ENCODE results near the gene RAMACL. TPM values are rescaled to one million over a fixed set of nuclear protein-coding genes. Genes with fewer than 3 reads are reported as not detected.

RAMACL gene
- total RNA-seq, 1 experiment from 2014 or later = 0.28 TPM

DNA sequence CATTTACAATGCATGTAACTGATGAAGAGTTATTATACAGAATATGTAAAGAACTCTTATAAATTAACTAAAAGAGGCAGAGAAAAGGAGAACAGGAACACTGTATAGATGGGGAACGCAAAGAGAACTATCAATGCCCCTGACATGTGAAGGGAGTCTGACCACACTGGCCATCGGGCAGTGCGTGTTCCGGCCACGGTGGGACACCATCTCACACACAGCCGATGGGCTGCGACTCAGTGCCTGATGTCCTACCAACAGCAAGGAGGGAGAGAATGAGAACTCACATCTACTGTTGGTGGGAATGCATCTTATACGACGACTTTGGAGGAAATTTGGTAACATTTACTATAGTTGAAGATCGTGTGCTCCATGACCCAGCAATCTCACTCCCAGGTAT, 15.5 kb upstream of the RAMACL start:
- Histone ChIP-seq H3K14ac (ENCODE audit: insufficient read depth, low read length) (no peak overlapping the region; the same call in 1 of the 2 replicates), H3K27me3 (ENCODE audit: insufficient read depth, low read length) (no peaks in the 10 kb centered on the region), H2AK5ac (ENCODE audit: insufficient read length, low read length) (no peak overlapping the region), H3K27ac (ENCODE audit: insufficient read length, low read depth, low read length) (no peak overlapping the region), H3K79me1 (ENCODE audit: insufficient read depth, low read depth, low read length, poor library complexity, severe bottlenecking) (peaks cover 8% of the 10 kb centered on the region), H3K56ac (ENCODE audit: insufficient read length, low read depth, low read length) (no peak overlapping the region), H4K91ac (ENCODE audit: insufficient read length, low read depth, low read length) (no peak overlapping the region), H3K4me1 (ENCODE audit: insufficient read depth, low read length) (peaks cover 3% of the 10 kb centered on the region; the same call in 1 of the 2 replicates), H3K79me2 (ENCODE audit: insufficient read depth, low read length) (peaks cover 6% of the 10 kb centered on the region; the same call in 1 of the 2 replicates), H2BK12ac (ENCODE audit: insufficient read length, low read depth, low read length) (no peak overlapping the region), H2BK5ac (ENCODE audit: insufficient read length, low read length) (no peak overlapping the region), H3K23me2 (ENCODE audit: insufficient read length, low read depth, low read length, poor library complexity, severe bottlenecking) (no peaks in the 10 kb centered on the region), H3K18ac (ENCODE audit: insufficient read length, low read depth, low read length) (no peak overlapping the region), H3K9ac (ENCODE audit: extremely low read depth, insufficient read length, low read length) (no peak overlapping the region), H4K8ac (replicated peaks; ENCODE audit: insufficient read length, low read depth, low read length) (no peak overlapping the region), H4K20me1 (ENCODE audit: control insufficient read depth, insufficient read depth, insufficient read length) (no peaks in the 10 kb centered on the region), H2BK15ac (ENCODE audit: low read depth, low read length) (no peak overlapping the region), H2BK20ac (ENCODE audit: low read depth, low read length, poor library complexity, severe bottlenecking) (no peak overlapping the region), H3K23ac (ENCODE audit: insufficient read length, low read depth, low read length) (no peak overlapping the region), H2BK120ac (ENCODE audit: low read depth, low read length, poor library complexity, severe bottlenecking) (no peak overlapping the region), H3K4ac (ENCODE audit: low read depth, low read length) (no peak overlapping the region), H4K5ac (ENCODE audit: insufficient read length, low read depth, low read length) (no peak overlapping the region), H3T11ph (ENCODE audit: low read length) (no peak overlapping the region), H2AFZ (ENCODE audit: low read length) (no peak overlapping the region), H3K9me3 (ENCODE audit: control insufficient read depth, low read depth, low read length) (no peaks in the 10 kb centered on the region), H3K4me2 (ENCODE audit: insufficient read depth, insufficient read length, low read length) (no peak overlapping the region)
- Mint-ChIP-seq H3K36me3 (ENCODE audit: insufficient read depth in 1 of 3, low read depth in 3 of 3) (peaks cover 0 to 9% (median 0%) of the 10 kb centered on the region in 3 experiments; a peak in 3 of 7 replicates), H3K4me3 (no peak overlapping the region), H3K27me3 (ENCODE audit: low read depth) (peaks cover 1% of the 10 kb centered on the region; the same call in 1 of the 2 replicates), H3K27ac (no peak overlapping the region; a peak in 1 of 7 replicates), H3K4me1 (peaks cover 25 to 27% of the 10 kb centered on the region in 2 experiments), H3K9me3 (no peaks in the 10 kb centered on the region; a peak in 1 of 5 replicates)
- DNase-seq = no peak
- TF ChIP-seq, protein P1, sequence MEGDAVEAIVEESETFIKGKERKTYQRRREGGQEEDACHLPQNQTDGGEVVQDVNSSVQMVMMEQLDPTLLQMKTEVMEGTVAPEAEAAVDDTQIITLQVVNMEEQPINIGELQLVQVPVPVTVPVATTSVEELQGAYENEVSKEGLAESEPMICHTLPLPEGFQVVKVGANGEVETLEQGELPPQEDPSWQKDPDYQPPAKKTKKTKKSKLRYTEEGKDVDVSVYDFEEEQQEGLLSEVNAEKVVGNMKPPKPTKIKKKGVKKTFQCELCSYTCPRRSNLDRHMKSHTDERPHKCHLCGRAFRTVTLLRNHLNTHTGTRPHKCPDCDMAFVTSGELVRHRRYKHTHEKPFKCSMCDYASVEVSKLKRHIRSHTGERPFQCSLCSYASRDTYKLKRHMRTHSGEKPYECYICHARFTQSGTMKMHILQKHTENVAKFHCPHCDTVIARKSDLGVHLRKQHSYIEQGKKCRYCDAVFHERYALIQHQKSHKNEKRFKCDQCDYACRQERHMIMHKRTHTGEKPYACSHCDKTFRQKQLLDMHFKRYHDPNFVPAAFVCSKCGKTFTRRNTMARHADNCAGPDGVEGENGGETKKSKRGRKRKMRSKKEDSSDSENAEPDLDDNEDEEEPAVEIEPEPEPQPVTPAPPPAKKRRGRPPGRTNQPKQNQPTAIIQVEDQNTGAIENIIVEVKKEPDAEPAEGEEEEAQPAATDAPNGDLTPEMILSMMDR (conservative IDR thresholded peaks at IDR 0.05) = no peak
- WGBS (ENCODE audit: extremely low coverage, insufficient read length, low lambda C conversion rate) = no CpG with 5 or more reads among the region's 10 CpGs

Measured in H9 (cell line).